Endothelial cell of umbilical vein (primary cell): ENCODE data around the gene SEZ6L2. TPM values are rescaled to one million over a fixed set of nuclear protein-coding genes. Genes with fewer than 3 reads are reported as not detected.

Source experiments
- BruUV-seq: library from RNA; stranded (reverse); fragments of 400-500 nt; replicated peaks from 2 replicates; lab custom pipeline; 2021; lab: Mats Ljungman, UMichigan
- CTCF ChIA-PET: fragments of 300-600, 350-600 bp; sonication (Branson Sonifier 250); formaldehyde crosslinking; loops from one replicate; lab custom pipeline; 2021; ENCODE audit warnings: antibody characterized with exemption, inconsistent platforms; lab: Charles Lee
- POLR2A ChIA-PET: fragments of 300-600, 350-600 bp; sonication (Branson Sonifier 250); formaldehyde crosslinking; loops from one replicate; lab custom pipeline; 2021; ENCODE audit warnings: antibody characterized with exemption, inconsistent platforms; lab: Charles Lee
- DNase-seq: peaks from one replicate; pipeline ENCODE4 v3.0.0-alpha.2; 2011; ENCODE audit warnings: low read depth, low spot score
- FAIRE-seq: peaks from 2 replicates; lab custom pipeline; 2011; peaks lifted over from hg19 to GRCh38; lab: Jason Lieb, UNC
- H2AFZ ChIP-seq: 2 replicates; pipeline ENCODE4 v1.6.0; 2012; ENCODE audit warnings: low read depth, low read length, control low read depth, inconsistent platforms
- H3K27ac ChIP-seq: 2 replicates; pipeline ENCODE4 v1.5.1; 2011; ENCODE audit warnings: low read depth, mild to moderate bottlenecking, control low read depth, low read length, moderate library complexity; ENCODE audit not compliant: insufficient read depth
- H3K27me3 ChIP-seq, 2 experiments: 2 replicates each; pipeline versions ENCODE4 v1.6.0 to v1.6.1; 2011; ENCODE audit warnings: low read length in 2 of 2, mixed read lengths in 1 of 2; ENCODE audit not compliant: control insufficient read depth in 2 of 2, insufficient read depth in 2 of 2
- H3K36me3 ChIP-seq, 2 experiments: 2 replicates in 1 of 2; 3 replicates in 1 of 2; pipeline ENCODE4 v1.5.1; 2011; ENCODE audit warnings: low read length in 2 of 2, mild to moderate bottlenecking in 1 of 2, moderate library complexity in 1 of 2; ENCODE audit not compliant: control insufficient read depth in 2 of 2, insufficient read depth in 2 of 2; ENCODE audit errors: extremely low read depth in 1 of 2
- H3K4me1 ChIP-seq: 3 replicates; pipeline ENCODE4 v1.5.1; 2011; ENCODE audit warnings: mild to moderate bottlenecking, low read length; ENCODE audit not compliant: control insufficient read depth, insufficient read depth; ENCODE audit errors: extremely low read depth
- H3K4me2 ChIP-seq: 2 replicates; pipeline ENCODE4 v1.6.1; 2011; ENCODE audit warnings: low read length, control low read depth, mixed read lengths; ENCODE audit not compliant: insufficient read depth
- H3K4me3 ChIP-seq, 3 experiments: fragments of 200-600 bp in 1 of 3; sonication (generic), shearing (Covaris generic) in 1 of 3; replicated peaks in 1 of 3; 2 replicates each; pipeline ENCODE4 v1.5.1; 2011 to 2016; ENCODE audit warnings: control low read depth in 3 of 3, low read length in 3 of 3, mild to moderate bottlenecking in 2 of 3, inconsistent platforms in 1 of 3, low read depth in 1 of 3, moderate library complexity in 1 of 3; ENCODE audit not compliant: insufficient read depth in 1 of 3
- H3K79me2 ChIP-seq: 2 replicates; pipeline ENCODE4 v1.6.0; 2012; ENCODE audit warnings: low read length, inconsistent platforms; ENCODE audit not compliant: control insufficient read depth, insufficient read depth
- H3K9ac ChIP-seq: replicated peaks from 2 replicates; pipeline ENCODE3; 2011; ENCODE audit warnings: low read length, control low read depth; ENCODE audit not compliant: insufficient read depth; ENCODE audit errors: extremely low read depth
- H3K9me1 ChIP-seq: replicated peaks from 3 replicates; pipeline ENCODE4 v1.6.0; 2011; ENCODE audit warnings: mild to moderate bottlenecking, low read length; ENCODE audit not compliant: control insufficient read depth, insufficient read depth; ENCODE audit errors: extremely low read depth
- H3K9me3 ChIP-seq: replicated peaks from 2 replicates; pipeline ENCODE4 v1.5.1; 2012; ENCODE audit warnings: low read length, inconsistent platforms; ENCODE audit not compliant: control insufficient read depth, insufficient read depth
- H4K20me1 ChIP-seq: replicated peaks from 2 replicates; pipeline ENCODE3; 2011; ENCODE audit warnings: mild to moderate bottlenecking, low read length; ENCODE audit not compliant: control insufficient read depth, insufficient read depth; ENCODE audit errors: extremely low read depth
- EZH2 ChIP-seq: IDR thresholded peaks from 2 replicates; pipeline ENCODE4 v1.6.1; 2012; ENCODE audit warnings: borderline replicate concordance, low read depth, mild to moderate bottlenecking, moderate library complexity, low read length, inconsistent platforms; ENCODE audit not compliant: severe bottlenecking
- FOS ChIP-seq: IDR thresholded peaks from 2 replicates; pipeline ENCODE4 v1.6.1; 2011; ENCODE audit warnings: mild to moderate bottlenecking, low read length, moderate library complexity, borderline replicate concordance; ENCODE audit not compliant: insufficient read depth
- GATA2 ChIP-seq: IDR thresholded peaks from 2 replicates; pipeline ENCODE4 v1.7.0; 2011; ENCODE audit warnings: low read depth, mild to moderate bottlenecking, moderate library complexity, mixed read lengths, low read length; ENCODE audit not compliant: insufficient read length, insufficient read depth
- JUN ChIP-seq: IDR thresholded peaks from 2 replicates; pipeline ENCODE4 v1.6.1; 2011; ENCODE audit warnings: borderline replicate concordance, low read depth; ENCODE audit not compliant: insufficient read length, insufficient read depth
- MYC ChIP-seq: IDR thresholded peaks from one replicate; pipeline ENCODE4 v1.6.1; 2011; ENCODE audit warnings: mild to moderate bottlenecking, low read depth, low read length
- POLR2A ChIP-seq: IDR thresholded peaks from 2 replicates; pipeline ENCODE4 v1.6.1; 2012; ENCODE audit warnings: low read depth, mild to moderate bottlenecking, control low read depth, low read length
- POLR2AphosphoS5 ChIP-seq: IDR thresholded peaks from 2 replicates; pipeline ENCODE4 v1.6.1; 2012; ENCODE audit warnings: low read depth, mild to moderate bottlenecking, control low read depth, low read length, moderate library complexity; ENCODE audit not compliant: insufficient read depth
- dilution Hi-C: fragments of 300-500 bp; cut with MboI; formaldehyde crosslinking; loops from one replicate; pipeline ENCODE4 v1.15.0; 2019; ENCODE audit warnings: low sequenced_read_pairs; ENCODE audit not compliant: extremely low pct_ligation_motif_present
- intact Hi-C: fragments of 100-400 bp; cut with micrococcal nuclease; formaldehyde crosslinking; loops from one replicate; pipeline ENCODE4 v1.10.0; 2022
- polyA plus RNA-seq, 4 experiments: library from polyadenylated mRNA; depleted of rRNA in 3 of 4; stranded (reverse) in 3 of 4; unstranded in 1 of 4; fragments of >200 nt; gene quantifications; 2 replicates each; pipeline versions ENCODE4 v1.2.1 to v1.2.3, GENCODE V29; 2011 to 2012; ENCODE audit warnings: missing spikeins in 1 of 4
- total RNA-seq: library from RNA; stranded (reverse); gene quantifications from 2 replicates; pipeline ENCODE4 v1.2.3, GENCODE V29; 2021
- TF ChIP-seq, protein P1 (sequence below), 2 donors: IDR thresholded peaks; 1 replicate in 1 of 2; 2 replicates in 1 of 2; pipeline ENCODE4 v1.5.1; 2011; ENCODE audit warnings: low read length in 2 of 2, mild to moderate bottlenecking in 2 of 2, moderate library complexity in 2 of 2, control low read depth in 1 of 2, inconsistent platforms in 1 of 2, low read depth in 1 of 2; ENCODE audit not compliant: insufficient read depth in 1 of 2; ENCODE audit errors: extremely low read depth in 1 of 2
- TF ChIP-seq, protein P2 (sequence below): IDR thresholded peaks from 2 replicates; pipeline ENCODE4 v1.6.1; 2011; ENCODE audit not compliant: insufficient read depth, insufficient read length

SEZ6L2 gene
- total and polyA plus RNA-seq, 2 donors (not counting 3 experiments of a cell fraction or from before 2014, with no cell fraction given) = 2.4 to 4.5 TPM

DNA sequence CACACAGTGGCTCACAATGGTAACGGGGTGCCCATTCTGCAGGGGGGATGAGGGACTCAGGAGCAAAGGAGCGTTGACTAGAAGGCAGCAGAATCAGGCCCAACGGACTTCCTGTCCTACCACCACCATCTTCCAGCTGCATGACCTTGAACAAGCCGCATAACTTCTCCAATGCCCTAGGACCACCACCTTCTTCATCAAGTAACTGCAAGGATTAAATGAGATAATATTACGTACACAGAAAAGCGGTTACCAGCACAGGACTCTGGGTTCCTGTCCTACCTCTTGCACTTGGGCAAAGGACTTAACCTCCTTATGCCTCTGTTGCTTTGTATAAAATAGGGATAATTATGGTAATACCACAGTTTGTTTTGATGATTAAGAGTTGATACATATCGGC is 5.6 kb upstream of the SEZ6L2 start:
- ChIA-PET CTCF (no interaction called here), POLR2A (no interaction called here)
- Histone ChIP-seq H3K27ac (no peak overlapping the region), H3K9me1 (no peaks in the 10 kb centered on the region), H3K36me3 (no peaks in the 10 kb centered on the region), H4K20me1 (no peaks in the 10 kb centered on the region), H3K79me2 (no peaks in the 10 kb centered on the region), H2AFZ (no peak overlapping the region), H3K9ac (no peak overlapping the region), H3K9me3 (no peaks in the 10 kb centered on the region), H3K4me1 (peaks cover 5% of the 10 kb centered on the region), H3K27me3 (no peaks in the 10 kb centered on the region), H3K4me2 (no peak overlapping the region), H3K4me3 (no peak overlapping the region)
- BruUV-seq = no TSS peak
- TF ChIP-seq POLR2A (no peak), POLR2AphosphoS5 (no peak), GATA2 (no peak), EZH2 (no peak), MYC (no peak), FOS (no peak), JUN (no peak)
- TF ChIP-seq, protein P1, sequence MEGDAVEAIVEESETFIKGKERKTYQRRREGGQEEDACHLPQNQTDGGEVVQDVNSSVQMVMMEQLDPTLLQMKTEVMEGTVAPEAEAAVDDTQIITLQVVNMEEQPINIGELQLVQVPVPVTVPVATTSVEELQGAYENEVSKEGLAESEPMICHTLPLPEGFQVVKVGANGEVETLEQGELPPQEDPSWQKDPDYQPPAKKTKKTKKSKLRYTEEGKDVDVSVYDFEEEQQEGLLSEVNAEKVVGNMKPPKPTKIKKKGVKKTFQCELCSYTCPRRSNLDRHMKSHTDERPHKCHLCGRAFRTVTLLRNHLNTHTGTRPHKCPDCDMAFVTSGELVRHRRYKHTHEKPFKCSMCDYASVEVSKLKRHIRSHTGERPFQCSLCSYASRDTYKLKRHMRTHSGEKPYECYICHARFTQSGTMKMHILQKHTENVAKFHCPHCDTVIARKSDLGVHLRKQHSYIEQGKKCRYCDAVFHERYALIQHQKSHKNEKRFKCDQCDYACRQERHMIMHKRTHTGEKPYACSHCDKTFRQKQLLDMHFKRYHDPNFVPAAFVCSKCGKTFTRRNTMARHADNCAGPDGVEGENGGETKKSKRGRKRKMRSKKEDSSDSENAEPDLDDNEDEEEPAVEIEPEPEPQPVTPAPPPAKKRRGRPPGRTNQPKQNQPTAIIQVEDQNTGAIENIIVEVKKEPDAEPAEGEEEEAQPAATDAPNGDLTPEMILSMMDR (IDR thresholded peaks at IDR 0.05; ENCODE audit: extremely low read depth in 1 of 2, insufficient read depth in 1 of 2, low read depth in 1 of 2, low read length in 2 of 2) = no peak
- TF ChIP-seq, protein P2, sequence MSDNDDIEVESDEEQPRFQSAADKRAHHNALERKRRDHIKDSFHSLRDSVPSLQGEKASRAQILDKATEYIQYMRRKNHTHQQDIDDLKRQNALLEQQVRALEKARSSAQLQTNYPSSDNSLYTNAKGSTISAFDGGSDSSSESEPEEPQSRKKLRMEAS = no peak
- dilution Hi-C loops (no loop called here), intact Hi-C loops (loop anchor here (10.0 kb wide), 1 partner anchor 80 kb away; the partner anchor contains the start of gene MVP)
- FAIRE-seq = no peak
- DNase-seq = no peak
